Progenitor cell of endocrine pancreas (in vitro differentiated cells): ENCODE results near the gene GPN2. TPM values are rescaled to one million over a fixed set of nuclear protein-coding genes. Genes with fewer than 3 reads are reported as not detected.
A peak's percentile ranks its signal among the peaks of the same experiment; 100 is the strongest.
"Not testable (repeated sequence)": the region's sequence is repeated elsewhere in the genome, so short reads cannot be mapped to it uniquely, and the experiment has no call there.

ENCODE experiments used
- DNase-seq: peaks from one replicate; pipeline ENCODE4 v3.0.0; 2021; ENCODE audit warnings: low spot score; ENCODE audit not compliant: unreplicated experiment
- H3K27ac Mint-ChIP-seq: 2 replicates; pipeline ENCODE4 v1.8.0; 2021; ENCODE audit warnings: mild to moderate bottlenecking, moderate library complexity, mixed read lengths
- H3K27me3 Mint-ChIP-seq: 2 replicates; pipeline ENCODE4 v1.8.0; 2021; ENCODE audit warnings: mixed read lengths
- H3K36me3 Mint-ChIP-seq: 2 replicates; pipeline ENCODE4 v1.8.0; 2022; ENCODE audit warnings: mixed read lengths; ENCODE audit not compliant: insufficient read depth
- H3K4me1 Mint-ChIP-seq: 2 replicates; pipeline ENCODE4 v1.8.0; 2021; ENCODE audit warnings: low read depth, mixed read lengths
- H3K4me3 Mint-ChIP-seq: 2 replicates; pipeline ENCODE4 v1.8.0; 2021; ENCODE audit warnings: low read depth, mild to moderate bottlenecking, moderate library complexity, mixed read lengths
- H3K9me3 Mint-ChIP-seq: 2 replicates; pipeline ENCODE4 v1.8.0; 2021; ENCODE audit warnings: low read depth, mixed read lengths
- CTCF ChIP-seq: fragments of 200-600 bp; sonication (generic); IDR thresholded peaks from one replicate; pipeline ENCODE4 v1.5.0; 2021; ENCODE audit warnings: antibody characterized with exemption, mild to moderate bottlenecking; ENCODE audit not compliant: unreplicated experiment
- total RNA-seq: library from RNA; stranded (reverse); gene quantifications from 2 replicates; pipeline ENCODE4 v1.2.1, GENCODE V29; 2021

Gene GPN2
- total RNA-seq, 1 donor from 2014 or later, result 37.4 TPM

- no peak for DNase-seq
- no peaks in the 10 kb centered on the region for H3K27me3 Mint-ChIP-seq
- peak overlapping the region; percentile 58 for H3K4me3 Mint-ChIP-seq
- H3K9me3 Mint-ChIP-seq, result no peaks in the 10 kb centered on the region
- H3K36me3 Mint-ChIP-seq, result peaks cover 32% of the 10 kb centered on the region
- TF ChIP-seq CTCF, result peak; percentile 61
- peaks cover 15% of the 10 kb centered on the region for H3K4me1 Mint-ChIP-seq
- peak overlapping the region; percentile 73 for H3K27ac Mint-ChIP-seq
Measured at GRCh38 chr1:26887125-26887524, 3.0 kb downstream of the GPN2 start.

GRCh38 chr1:26882696-26883463 lies 7.2 kb downstream of the GPN2 start:
- Mint-ChIP-seq H3K4me3 (no peak overlapping the region), H3K36me3 (peaks cover 29% of the 10 kb centered on the region), H3K4me1 (peaks cover 2% of the 10 kb centered on the region), H3K27ac (peak overlapping the region; percentile 9), H3K27me3 (no peaks in the 10 kb centered on the region), H3K9me3 (no peaks in the 10 kb centered on the region)
- TF ChIP-seq CTCF, result no peak
- no peak for DNase-seq

GRCh38 chr1:26881611-26882010 lies 8.5 kb downstream of the GPN2 start:
- H3K27ac Mint-ChIP-seq, DNase-seq: not testable (repeated sequence)
- H3K36me3 Mint-ChIP-seq, result peaks cover 26% of the 10 kb centered on the region

GRCh38 chr1:26879793-26880192 lies 10.3 kb downstream of the GPN2 start:
- DNase-seq, result no peak
- no peaks in the 10 kb centered on the region for H3K4me1 Mint-ChIP-seq

More at GRCh38 chr1:26881611-26882010, 8.5 kb downstream of the GPN2 start:
- not testable (repeated sequence) for H3K4me1 Mint-ChIP-seq, H3K27me3 Mint-ChIP-seq, H3K9me3 Mint-ChIP-seq, H3K4me3 Mint-ChIP-seq

GRCh38 chr1:26877326-26877725 lies 12.8 kb downstream of the GPN2 start:
- no peak for TF ChIP-seq CTCF
- no peaks in the 10 kb centered on the region for H3K9me3 Mint-ChIP-seq
- no peak overlapping the region for H3K4me3 Mint-ChIP-seq
- no peak overlapping the region for H3K27ac Mint-ChIP-seq
- peaks cover 5% of the 10 kb centered on the region for H3K36me3 Mint-ChIP-seq
- no peaks in the 10 kb centered on the region for H3K27me3 Mint-ChIP-seq
- no peak for DNase-seq
- H3K4me1 Mint-ChIP-seq, result no peaks in the 10 kb centered on the region

More at GRCh38 chr1:26879793-26880192, 10.3 kb downstream of the GPN2 start:
- Mint-ChIP-seq H3K9me3 (no peaks in the 10 kb centered on the region), H3K36me3 (peaks cover 21% of the 10 kb centered on the region), H3K4me3 (no peak overlapping the region), H3K27me3 (no peaks in the 10 kb centered on the region), H3K27ac (no peak overlapping the region)
- no peak for TF ChIP-seq CTCF

GRCh38 chr1:26874896-26875295 lies 15.2 kb downstream of the GPN2 start:
- Mint-ChIP-seq H3K4me1 (no peaks in the 10 kb centered on the region), H3K27ac (no peak overlapping the region), H3K9me3 (no peaks in the 10 kb centered on the region), H3K4me3 (no peak overlapping the region), H3K36me3 (peaks cover 2% of the 10 kb centered on the region), H3K27me3 (no peaks in the 10 kb centered on the region)
- no peak for TF ChIP-seq CTCF
- no peak for DNase-seq

GRCh38 chr1:26873097-26873496 lies 17.0 kb downstream of the GPN2 start:
- not testable (repeated sequence) for H3K4me1 Mint-ChIP-seq, DNase-seq, H3K36me3 Mint-ChIP-seq, H3K9me3 Mint-ChIP-seq, H3K27me3 Mint-ChIP-seq, H3K4me3 Mint-ChIP-seq, H3K27ac Mint-ChIP-seq
